Measurements from ENCODE around the gene MFSD6.

Gene MFSD6

DNA sequence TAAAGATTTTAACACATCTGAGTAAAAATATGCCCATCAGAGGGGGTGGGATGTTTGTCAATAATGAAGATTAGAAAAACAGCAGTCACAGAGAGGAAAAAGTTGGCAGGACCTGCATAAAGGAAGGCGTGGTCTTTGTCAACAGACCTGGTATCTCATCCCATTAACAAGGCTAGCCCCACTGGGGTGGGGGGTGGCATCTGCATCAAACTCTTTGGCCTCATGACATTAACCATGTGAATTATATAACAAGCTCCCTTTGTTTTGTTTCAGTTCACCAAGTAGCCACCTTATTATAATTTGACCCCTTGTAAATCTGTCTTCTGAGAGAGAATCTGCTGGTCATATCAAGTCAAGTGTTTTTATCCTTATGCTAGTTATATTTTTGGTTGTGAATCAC lies 97.5 kb downstream of the MFSD6 start:
- no peak for DNase-seq

DNA sequence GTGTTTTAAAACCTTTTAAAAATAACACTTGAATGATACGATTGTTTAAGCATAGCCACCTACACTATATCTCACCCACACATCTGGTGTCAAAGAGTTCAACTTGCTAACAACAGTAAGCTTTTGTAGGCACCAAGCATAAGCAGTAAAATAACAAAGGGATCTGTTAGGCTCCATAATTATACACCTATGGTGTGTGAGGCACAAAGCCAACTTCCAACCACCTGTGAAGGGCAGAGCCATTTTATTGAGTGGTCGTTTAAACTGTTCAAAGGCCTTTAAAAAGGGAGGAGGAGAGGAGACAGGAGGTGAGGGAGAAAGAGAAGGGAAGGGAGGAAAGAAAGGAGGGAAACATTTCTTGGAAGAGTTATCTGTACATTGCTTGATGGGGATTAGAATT lies 98.5 kb downstream of the MFSD6 start:
- peak; percentile 81 for DNase-seq

DNA sequence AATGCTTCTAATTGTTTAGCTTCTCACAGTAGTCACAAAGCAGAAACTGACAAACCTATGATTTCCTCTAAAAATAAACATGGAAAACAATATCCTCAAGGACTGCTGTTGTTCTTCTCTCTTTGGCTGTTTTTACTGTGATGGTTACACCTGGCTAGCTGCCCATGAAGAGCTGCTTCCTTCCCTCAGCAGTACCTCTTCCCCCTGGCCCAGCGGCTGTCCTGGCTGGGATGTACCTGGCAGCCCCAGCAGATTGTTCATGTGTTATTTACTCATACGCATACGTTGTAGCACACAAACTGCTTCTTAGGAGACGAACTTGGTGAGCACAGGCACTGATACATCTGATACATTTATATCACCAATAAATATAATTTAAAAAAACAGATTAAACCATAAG lies 99.0 kb downstream of the MFSD6 start:
- DNase-seq: peak; percentile 69

DNA sequence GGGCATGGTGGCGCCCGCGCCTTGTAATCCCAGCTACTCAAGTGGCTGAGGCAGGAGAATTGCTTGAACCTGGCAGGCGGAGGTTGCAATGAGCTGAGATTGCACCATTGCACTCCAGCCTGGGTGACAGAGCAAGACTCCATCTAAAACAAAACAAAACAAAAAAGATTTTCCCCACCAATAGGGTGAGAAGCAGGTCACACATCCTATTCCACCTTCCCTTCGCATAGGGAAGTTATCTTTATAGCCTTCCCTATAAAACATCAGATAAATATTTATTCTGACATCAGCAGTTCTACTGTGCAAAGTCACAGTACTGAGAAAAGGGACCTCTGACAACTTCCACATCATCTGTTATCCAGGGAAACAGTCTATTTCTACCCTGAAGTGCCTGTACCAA lies 101.7 kb downstream of the MFSD6 start:
- DNase-seq: peak; percentile 10

DNA sequence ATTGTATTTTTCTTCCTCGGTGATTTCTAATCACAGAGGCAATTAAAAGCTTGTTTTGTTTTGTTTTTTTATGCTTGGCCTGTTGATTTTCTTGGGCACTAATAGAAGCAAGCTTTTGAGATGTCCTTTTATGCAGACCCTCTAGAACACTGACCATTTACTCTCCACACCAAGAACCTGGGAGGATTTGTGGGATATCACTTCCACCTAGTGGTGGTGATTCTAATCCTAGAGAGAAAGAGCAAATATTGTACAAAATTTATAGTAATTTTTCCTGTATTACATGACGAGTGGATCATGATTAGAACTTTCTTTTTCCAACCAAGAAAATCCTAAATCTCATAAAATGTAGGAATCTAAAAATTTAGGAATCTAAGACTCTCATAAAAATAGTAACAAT lies 102.9 kb downstream of the MFSD6 start:
- no peak for DNase-seq

DNA sequence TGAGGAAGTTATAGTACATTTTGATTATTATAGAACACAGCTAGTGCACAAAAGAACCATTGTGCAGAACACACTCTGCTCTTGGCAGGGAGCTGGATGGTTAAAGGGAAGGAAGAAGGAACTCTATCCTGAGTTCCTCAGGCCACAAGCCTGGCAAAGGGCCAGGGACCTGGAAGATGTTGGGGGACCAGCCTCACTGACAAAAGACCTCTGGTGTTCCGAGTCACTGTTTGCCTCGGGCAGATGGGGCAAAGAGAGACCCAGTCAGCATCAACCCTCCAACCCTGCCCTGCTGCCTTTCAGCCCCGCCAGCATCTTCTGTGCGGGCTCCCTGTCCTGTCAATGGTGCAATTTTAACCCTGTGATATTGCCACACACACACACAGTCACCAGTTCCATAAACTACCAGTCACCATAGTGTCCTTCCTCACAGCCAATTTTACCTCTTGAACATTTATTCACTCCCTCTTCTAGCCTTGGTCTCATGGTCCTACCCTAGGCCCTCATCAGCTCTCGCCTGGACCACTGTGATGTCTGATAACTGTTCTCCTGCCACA lies 104.5 kb downstream of the MFSD6 start:
- no peak for DNase-seq

DNA sequence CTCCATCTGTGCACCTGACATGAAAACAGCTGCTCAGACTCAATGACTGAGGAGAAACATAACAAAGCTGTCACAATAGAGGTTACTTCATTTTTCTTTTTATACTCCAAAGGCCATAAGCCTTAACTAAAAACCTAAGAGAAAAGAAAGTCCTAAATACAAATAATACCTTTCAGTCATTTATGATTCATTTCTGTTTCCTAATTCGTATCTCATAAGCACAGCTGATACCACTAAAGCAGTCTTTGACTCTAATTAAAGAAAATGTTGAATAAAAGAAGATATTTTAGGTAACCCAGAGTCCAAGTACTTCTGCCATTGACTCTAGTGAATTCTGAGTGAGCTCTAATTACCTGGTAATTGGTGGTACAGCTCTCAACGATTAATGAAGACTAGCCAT lies 105.7 kb downstream of the MFSD6 start:
- DNase-seq: no peak

DNA sequence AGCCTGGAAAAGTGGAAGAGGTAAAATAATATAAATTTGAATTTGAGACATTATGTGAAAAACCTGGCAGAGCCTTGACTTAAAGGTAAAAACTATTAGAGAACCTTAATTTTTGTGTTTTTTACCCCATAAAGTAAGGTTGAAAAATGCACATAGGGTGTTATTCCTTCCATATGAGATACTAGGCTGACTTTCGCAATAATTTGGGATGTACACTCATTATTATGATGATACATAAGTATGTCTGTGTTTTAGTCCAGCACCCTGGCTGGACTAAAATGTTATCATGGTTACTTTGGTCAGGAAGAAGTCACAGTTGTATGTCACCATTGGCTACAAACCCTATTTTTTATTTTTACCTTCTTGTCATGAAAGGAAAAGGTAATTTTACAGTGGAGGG lies 106.5 kb downstream of the MFSD6 start:
- DNase-seq: no peak

DNA sequence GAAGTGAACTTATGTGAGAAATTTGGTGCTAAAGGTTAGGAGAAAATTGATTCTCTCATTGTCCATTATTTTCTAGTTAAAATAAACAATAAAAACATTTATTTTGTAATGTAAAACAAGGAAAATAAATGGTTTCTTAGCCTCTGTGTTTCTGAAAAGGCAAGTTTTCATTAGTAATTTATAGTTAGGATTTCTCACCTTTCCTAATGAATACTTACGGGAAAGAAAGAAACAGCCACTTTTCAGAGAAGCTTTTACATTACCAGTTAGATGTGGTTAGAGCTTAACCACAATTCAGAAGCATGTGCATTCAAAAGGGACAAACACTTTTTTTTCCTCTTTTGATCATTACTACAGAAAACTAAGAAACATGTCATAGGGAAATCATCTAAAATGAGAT lies 107.5 kb downstream of the MFSD6 start:
- DNase-seq: no peak

DNA sequence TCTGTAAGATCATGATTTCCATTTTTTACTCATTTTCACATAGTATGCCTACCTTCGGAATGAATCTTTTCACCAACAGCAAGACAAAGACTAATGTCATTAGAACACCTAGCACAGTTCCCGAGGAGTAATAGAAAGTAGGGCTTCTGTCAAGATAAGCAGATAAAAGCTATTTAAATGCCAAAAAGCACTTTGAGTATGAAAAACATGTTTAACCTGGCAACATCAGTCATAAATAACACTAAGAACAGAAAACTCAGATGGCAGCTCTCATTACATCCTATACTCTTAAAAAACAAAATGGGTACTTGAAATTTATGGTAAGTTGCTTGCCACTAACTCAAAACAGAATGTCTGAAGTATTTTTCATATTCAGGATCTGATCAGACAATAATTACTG lies 109.3 kb downstream of the MFSD6 start:
- DNase-seq: no peak

DNA sequence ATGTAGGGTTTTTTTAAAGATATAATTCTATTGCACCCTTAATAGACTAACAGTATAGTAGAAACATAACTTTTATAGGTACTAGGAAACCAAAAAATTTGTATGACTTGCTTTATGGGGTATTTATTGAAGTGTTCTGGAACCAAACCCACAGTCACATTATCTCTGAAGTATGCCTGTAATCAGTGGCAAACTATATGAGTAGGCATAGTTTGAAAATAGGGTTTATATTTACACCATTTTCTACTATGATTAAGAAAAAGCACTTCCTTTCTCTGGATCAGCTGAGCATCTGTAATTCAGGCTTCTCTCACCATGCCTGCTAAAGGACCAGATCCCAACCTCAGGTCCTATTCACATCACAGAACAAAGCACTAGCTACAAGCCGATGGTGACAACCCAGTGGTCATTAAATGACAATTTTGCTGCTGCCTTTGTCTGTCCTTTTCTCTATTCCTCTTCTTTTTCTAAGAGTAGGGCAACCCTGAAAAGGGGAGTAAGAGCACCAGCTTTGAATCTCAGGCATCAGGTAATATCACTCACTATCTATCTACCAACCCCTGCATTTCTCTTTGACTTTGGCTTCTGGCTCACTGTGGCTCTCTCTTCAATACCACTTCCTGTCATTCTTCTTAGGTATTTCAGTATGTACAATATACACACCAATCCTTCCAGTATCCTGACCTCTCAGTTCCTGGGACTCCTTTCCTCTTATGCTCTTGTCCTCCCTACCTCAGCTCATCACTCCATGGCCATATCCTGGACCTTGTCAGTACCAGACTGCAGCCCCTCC lies 112.0 kb downstream of the MFSD6 start:
- no peak for DNase-seq

DNA sequence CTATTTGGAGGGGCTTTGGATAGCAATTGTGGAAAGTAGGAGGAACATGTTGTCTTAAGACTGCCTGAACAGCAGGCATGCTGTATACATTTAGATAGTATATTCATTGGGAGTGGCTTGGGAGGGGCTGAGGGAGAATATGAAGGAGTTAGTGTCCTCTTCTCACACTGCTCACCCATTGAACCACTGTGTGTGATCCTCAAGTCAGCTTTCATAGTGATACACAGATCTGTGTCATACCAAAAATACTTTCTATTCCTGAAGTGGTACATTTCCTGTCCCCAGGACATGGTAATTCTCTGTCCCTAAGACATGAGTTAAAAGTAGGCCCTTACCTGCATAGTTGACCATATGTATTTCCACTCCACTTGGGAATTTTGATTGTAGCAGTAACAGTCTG lies 116.8 kb downstream of the MFSD6 start:
- DNase-seq: no peak

DNA sequence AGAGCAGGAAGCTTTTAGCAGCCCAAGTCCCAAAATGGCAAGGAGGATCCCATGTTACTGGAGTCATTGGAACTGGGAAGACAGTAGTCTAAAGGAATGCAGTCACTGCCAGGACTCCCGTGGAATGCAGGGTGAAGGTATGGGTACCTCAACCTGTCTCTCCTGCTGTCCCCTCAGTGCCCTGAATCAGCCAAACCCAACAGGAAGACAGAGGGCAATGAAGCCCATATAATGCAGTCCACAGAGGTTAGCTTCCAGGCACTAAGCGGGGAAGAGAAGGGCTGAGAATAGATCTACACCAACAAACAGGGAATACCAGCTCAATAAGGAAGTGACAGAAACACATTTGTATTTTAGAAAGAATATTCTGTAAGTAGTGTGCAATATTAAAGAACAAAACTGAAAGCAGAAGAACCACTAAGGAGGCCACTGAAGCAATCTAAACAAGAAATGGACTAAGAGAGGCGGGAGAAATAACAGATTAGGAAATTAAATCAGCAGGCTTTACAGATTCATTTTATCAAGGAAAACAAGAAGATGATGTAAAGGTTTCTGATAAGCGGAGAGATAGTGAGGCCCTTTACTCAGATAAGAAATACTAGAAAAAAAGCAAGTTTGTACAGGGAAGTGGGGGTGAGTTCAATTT lies 118.1 kb downstream of the MFSD6 start:
- DNase-seq: no peak

DNA sequence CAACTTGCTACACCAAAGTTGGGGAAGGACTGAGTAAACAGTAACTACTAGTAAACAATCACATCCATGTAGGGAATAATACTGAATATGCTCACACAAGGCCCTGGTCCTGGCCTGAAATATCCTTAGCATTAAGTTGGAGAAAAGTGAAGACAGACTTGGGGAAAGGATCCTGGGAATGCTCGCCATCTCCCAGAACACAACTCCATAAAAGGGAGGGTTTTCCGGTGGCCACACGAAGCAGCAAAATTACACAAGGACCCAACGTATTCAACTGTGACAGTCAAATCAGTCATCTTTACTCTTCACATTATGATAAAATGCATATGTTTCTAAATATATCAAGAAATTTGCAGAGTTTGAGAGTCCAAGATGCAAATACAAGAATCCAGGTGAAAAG lies 119.1 kb downstream of the MFSD6 start:
- no peak for DNase-seq

DNA sequence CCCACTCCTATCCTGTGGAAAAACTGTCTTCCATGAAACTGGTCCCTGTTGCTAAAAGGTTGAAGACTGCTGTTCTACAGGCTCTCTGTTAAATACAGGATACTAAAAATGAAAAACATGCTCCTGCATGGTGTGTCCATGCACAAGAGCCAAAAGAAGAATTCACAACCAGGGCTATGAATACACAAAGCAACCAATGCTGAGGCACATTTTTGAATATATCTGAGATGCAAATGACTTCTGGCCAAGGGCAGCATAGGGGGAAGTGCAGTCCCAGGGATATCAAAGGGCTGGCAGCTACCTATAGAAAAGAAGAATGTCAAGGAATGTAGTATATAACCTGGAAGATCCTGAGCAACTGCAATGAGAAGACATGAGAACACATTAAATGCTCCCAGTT lies 119.8 kb downstream of the MFSD6 start:
- DNase-seq: no peak

DNA sequence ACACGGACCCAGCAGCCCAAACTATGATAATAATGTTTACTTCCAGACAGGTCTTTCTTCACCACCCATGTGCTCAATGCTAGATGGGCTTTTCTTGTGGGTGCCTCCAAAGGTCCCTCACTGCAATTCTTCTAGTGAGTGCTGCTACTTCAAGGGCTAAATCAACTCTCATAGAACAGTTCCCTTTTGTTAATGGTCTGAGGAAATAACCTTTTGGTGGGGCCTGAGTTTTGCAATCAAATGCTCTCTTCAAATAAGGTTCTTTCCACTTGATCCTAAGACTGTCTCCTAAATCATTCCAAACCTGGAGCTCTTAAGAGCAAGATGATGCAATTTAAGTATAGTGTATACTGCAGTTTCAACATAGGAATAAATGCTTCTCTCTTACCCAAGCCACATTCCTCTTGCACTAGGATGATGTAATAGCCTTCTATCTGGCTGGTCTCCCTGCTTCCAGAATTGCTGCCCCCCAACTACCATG lies 120.4 kb downstream of the MFSD6 start:
- DNase-seq: no peak

DNA sequence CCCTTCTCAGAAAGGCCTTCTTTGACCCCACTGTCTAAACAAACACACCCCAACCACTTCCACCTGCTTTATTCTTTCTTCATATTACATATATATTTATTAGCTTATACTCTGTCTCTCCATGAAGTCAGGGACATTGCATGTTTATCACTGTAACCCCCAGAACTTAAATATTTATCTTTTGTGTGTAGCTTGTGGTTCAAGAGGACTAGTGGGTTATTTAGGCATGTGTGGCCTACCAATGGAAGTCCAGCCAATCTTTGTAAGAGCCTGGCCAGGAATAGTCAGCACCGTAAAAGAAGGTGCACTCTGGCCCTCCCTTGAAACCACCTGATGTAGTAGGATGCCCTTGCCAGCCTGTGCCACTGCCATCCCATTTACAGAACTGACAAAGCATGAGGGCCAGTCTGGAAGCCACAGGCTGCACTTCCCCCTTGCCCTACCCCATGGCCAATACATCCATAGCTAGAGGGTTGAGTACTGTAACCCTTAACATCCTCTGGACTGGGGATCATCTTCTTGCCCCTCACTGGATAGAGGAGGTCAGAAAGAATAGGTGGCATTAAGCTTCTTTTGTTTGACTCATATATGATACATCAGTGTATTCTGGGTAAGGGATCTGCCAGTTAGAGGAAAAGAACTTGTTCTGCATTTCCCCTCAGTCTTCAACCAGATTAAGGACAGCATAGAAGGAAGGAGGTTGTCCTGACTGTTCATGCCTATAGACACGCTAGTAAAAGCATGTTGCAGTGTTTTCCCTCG lies 121.5 kb downstream of the MFSD6 start:
- DNase-seq: no peak

DNA sequence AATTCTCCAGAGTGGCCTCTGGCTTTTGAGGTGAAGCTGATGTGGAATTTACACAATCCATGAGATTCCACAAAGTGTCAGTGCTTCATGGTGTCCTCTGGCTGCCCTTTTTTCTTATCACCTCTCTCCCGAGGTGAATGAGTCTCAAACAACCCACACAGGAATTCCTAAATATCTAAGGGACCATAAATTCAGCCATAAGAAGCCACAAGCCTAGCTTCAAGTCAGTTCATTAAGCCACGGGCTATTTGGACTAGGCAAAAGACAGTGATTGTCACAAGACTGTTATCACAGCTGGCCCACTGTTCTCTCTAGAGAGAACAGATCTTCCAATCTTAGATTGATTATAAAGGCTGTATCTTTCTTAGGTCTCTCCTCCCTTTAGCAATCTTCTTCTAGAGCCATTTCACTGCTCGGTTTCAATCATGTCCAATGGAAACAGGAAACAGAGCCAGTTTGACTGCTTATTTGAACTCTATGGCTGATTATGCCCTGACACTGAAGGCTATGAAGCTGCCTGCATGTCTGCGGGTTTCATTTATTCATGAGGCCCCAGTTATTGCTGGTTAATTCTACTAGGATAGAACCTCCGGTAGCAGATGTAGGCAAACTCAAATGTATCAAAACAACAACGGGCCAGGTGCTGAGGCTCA lies 122.2 kb downstream of the MFSD6 start:
- peak; percentile 17 for DNase-seq

DNA sequence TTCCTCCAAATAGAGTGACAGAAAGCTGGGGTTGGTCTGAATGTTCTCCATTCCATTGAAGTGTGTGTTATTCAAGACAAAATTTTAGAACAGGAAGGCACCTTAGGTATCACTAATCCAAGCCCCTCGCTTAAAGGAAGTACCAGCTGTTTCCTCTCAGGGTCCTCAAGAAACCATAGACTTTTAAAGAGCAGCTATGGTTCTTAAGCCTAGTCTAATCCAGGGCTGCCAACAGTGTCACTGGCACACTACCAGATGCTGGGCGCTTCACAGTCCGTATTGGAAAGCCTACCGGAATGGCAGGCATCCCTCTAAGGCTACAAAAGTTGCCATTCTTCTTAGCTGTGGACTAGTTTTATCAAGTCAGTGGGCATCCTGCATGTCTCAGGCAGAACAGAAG lies 124.4 kb downstream of the MFSD6 start:
- no peak for DNase-seq

DNA sequence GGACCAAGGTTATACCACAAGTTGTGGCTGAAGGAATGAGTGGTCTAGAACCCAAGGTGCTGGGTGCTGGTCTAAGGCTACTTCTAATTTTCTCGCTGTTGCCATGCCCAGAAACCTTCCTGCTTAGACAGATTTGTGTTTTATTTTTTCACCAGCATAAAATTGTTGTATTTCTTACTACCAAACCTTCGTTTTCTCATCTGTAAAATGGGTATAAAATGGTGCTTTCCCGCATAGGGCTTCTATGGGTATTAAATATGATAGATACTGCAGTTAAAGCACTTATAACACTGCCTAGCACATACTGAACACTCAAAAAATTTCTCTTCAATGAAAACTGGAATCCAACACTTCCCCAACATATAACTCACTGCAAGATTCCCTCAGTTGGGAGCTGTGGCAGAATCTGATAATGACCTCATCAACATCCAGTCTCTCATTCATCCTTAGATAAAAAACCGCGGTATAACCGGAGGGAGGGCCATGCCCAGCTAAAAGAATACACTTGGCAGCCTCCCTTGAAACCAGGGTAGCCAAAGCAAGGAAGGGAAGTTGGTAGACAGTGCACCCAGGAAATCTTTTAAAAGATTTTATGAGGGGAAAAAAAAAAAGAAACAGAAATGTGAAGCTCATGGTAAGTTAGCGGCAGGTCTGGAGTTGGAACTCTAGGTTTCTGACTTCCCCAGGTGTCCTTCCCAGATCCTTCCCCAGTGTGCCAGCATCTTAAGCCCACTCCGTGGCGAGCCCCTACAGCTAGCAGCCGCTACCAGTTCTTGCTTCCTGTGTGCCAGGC lies 125.2 kb downstream of the MFSD6 start:
- DNase-seq: peak; percentile 16

DNA sequence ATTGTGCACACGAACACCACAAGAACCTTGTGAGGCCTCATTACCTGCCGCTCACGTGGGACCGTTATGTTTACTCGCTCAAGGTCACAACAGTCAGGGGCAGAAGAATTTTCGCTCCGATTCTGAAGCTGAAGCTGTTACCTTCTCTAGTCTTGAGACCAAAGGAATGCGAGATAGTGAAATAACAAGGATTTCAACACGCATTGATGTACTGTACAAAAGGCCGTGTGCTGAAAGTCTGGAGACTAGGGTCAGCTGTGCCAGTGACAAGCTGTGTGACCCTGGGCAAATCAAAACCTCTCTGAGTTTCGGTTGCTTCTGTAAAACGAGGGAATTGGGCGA lies 125.8 kb downstream of the MFSD6 start:
- no peak for DNase-seq
